Measurements from ENCODE around the gene NIBAN1. TPM values are rescaled to one million over a fixed set of nuclear protein-coding genes. Genes with fewer than 3 reads are reported as not detected.

NIBAN1 gene
- total and polyA plus RNA-seq, 9 of the 15 experiments (the other 6 are each of a cell fraction or from before 2014, with no cell fraction given): 1.5 to 26.6 (median 16.2) TPM

DNA sequence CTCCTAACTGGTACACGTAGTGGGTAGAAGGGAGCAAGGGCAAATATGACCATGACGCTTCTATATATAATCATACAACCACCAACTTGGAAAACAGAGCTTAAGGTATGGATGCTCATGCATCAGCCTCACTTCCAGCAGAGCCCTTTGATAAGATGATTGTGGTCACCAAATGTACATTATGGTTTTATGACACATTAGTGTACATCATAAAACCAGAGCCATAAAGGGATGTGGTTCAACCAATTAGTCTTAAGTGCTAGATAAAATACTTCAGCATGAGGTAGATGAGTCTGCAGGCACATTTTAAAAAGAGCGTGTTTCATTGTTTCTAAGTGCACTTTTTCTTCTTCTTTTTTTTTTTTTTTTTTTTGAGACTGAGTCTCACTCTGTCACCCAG lies 43.7 kb downstream of the NIBAN1 start (continued):
- TF ChIP-seq CTBP1 (IDR thresholded peaks at IDR 0.05; ENCODE audit: borderline replicate concordance) (peak; percentile 42; the same call in 1 of the 2 replicates), HDAC3 (IDR thresholded peaks at IDR 0.05; ENCODE audit: borderline replicate concordance, partially characterized antibody) (peak; percentile 2), IFI16 (CRISPR knock-in tag; IDR thresholded peaks at IDR 0.05) (no peak), ZNF184 (CRISPR knock-in tag; IDR thresholded peaks at IDR 0.05) (no peak), SMARCE1 (IDR thresholded peaks at IDR 0.05) (no peak; the same call in 1 of the 2 replicates), DPF2 (IDR thresholded peaks at IDR 0.05) (no peak), TEAD4 (IDR thresholded peaks at IDR 0.05; ENCODE audit: low read length) (peak; percentile 64; the same call in 1 of the 2 replicates), TEAD4 (CRISPR knock-in tag; IDR thresholded peaks at IDR 0.05; ENCODE audit: borderline replicate concordance) (no peak)

GRCh38 chr1:184930232-184930631 lies 44.1 kb downstream of the NIBAN1 start:
- intact Hi-C loops (cut with micrococcal nuclease): loop anchor here (5.0 kb wide), 1 partner anchor 123 kb away; no protein-coding TSS in a partner anchor
- BruUV-seq (replicated peaks): no TSS peak
- no peak overlapping the region for H3K9ac ChIP-seq (ENCODE audit: insufficient read depth in 1 of 2, low read depth in 2 of 2, low read length in 2 of 2)
- ChIA-PET CTCF (ENCODE audit: low intra/inter-chr PET ratio) (no interaction called here), POLR2A (interaction anchor here (0.7 to 1.7 kb wide), 5 partner anchors 8 to 28 kb away, joined by 3 to 7 read pairs (median 3); no protein-coding TSS in a partner anchor)
- H3K4me1 ChIP-seq (replicated peaks in 1 of 2; ENCODE audit: control insufficient read depth in 2 of 2, insufficient read depth in 2 of 2, low read length in 2 of 2): peaks cover 0 to 10% of the 10 kb centered on the region in 2 experiments; a peak in 2 of 5 replicates
- no peaks in the 10 kb centered on the region for H3K9me1 ChIP-seq (ENCODE audit: control insufficient read depth, insufficient read depth, low read length)
- H2AFZ ChIP-seq (ENCODE audit: low read depth, low read length): no peak overlapping the region
- H3K79me2 ChIP-seq (ENCODE audit: control insufficient read depth, insufficient read depth, low read length): no peaks in the 10 kb centered on the region; the same call in 2 of the 3 replicates
- 10% methylated on average over 4 of the region's 4 CpGs for WGBS (ENCODE audit: insufficient coverage, low coverage, missing lambda C conversion rate)
- H4K20me1 ChIP-seq (replicated peaks; ENCODE audit: control insufficient read depth, insufficient read depth, low read length): 0 out of 2 replicates have a peak, but pooled peaks cover 9% of the 10 kb centered on the region
- H3K4me2 ChIP-seq (ENCODE audit: insufficient read depth, low read length): peak overlapping the region; percentile 44
- FAIRE-seq (no peak), ATAC-seq (peak; percentile 78), DNase-seq (ENCODE audit: extremely low read depth in 1 of 4, low spot score in 3 of 4) (peak in 1 of 4 experiments; percentile 29)
- no peaks in the 10 kb centered on the region for H3K9me3 ChIP-seq (replicated peaks; ENCODE audit: control insufficient read depth, insufficient read depth, low read depth, low read length)
- in situ Hi-C loops (cut with MboI): no loop called here
- H3K36me3 ChIP-seq (ENCODE audit: control insufficient read depth, insufficient read depth, low read length): no peaks in the 10 kb centered on the region
- no peak overlapping the region for H3K4me3 ChIP-seq
- H3K27me3 ChIP-seq (ENCODE audit: control insufficient read depth in 2 of 2, insufficient read depth in 2 of 2, low read length in 2 of 2): no peaks in the 10 kb centered on the region
- H3K27ac ChIP-seq (ENCODE audit: extremely low read depth, low read depth, low read length): peak overlapping the region; percentile 10; the same call in 2 of the 3 replicates
- TF ChIP-seq DIDO1 (tag; IDR thresholded peaks at IDR 0.05; ENCODE audit: low read depth) (no peak), KHSRP (IDR thresholded peaks at IDR 0.05) (no peak), ZNF431 (CRISPR knock-in tag; IDR thresholded peaks at IDR 0.05) (no peak), MEIS2 (IDR thresholded peaks at IDR 0.05; ENCODE audit: partially characterized antibody) (peak; percentile 85), PBX2 (CRISPR knock-in tag; IDR thresholded peaks at IDR 0.05; ENCODE audit: low read depth) (no peak), PBX2 (tag; conservative IDR thresholded peaks at IDR 0.05; ENCODE audit: low read depth) (peak; percentile 71), PKNOX1 (IDR thresholded peaks at IDR 0.05) (peak; percentile 88), RBM34 (IDR thresholded peaks at IDR 0.05; ENCODE audit: borderline replicate concordance, insufficient read depth, low read length) (no peak), CXXC5 (CRISPR knock-in tag; IDR thresholded peaks at IDR 0.05) (peak; percentile 66)

Measured in K562 (cell line).